Naive B cell (primary cell): ENCODE results near the gene KLRB1. TPM values are rescaled to one million over a fixed set of nuclear protein-coding genes. Genes with fewer than 3 reads are reported as not detected.
A peak's percentile ranks its signal among the peaks of the same experiment; 100 is the strongest.
"Not testable (repeated sequence)": the region's sequence is repeated elsewhere in the genome, so short reads cannot be mapped to it uniquely, and the experiment has no call there.

Experiments used
- ATAC-seq, 2 donors: fragments of 150-1000 bp; cut with Tn5 transposase; 2 replicates each; pipeline ENCODE4 v1.10.0; 2021; ENCODE audit warnings: low read depth in 2 of 2, mild to moderate bottlenecking in 2 of 2, moderate library complexity in 2 of 2
- DNase-seq: peaks from one replicate; pipeline ENCODE4 v3.0.0; 2022
- H3K27ac Mint-ChIP-seq, 6 donors: one replicate each; pipeline ENCODE4 v1.8.0; 2020 to 2022; ENCODE audit warnings: mild to moderate bottlenecking in 6 of 6, mixed read lengths in 6 of 6, moderate library complexity in 5 of 6, inconsistent platforms in 2 of 6
- H3K27me3 Mint-ChIP-seq, 3 donors: one replicate each; pipeline ENCODE4 v1.8.0; 2021 to 2022; ENCODE audit warnings: mixed read lengths in 3 of 3, mild to moderate bottlenecking in 1 of 3
- H3K36me3 Mint-ChIP-seq, 2 donors: one replicate each; pipeline ENCODE4 v1.8.0; 2020 to 2022; ENCODE audit warnings: mixed read lengths in 2 of 2, inconsistent platforms in 1 of 2, mild to moderate bottlenecking in 1 of 2
- H3K4me1 Mint-ChIP-seq, 3 donors: one replicate each; pipeline ENCODE4 v1.8.0; 2020 to 2022; ENCODE audit warnings: mixed read lengths in 3 of 3, inconsistent platforms in 1 of 3, mild to moderate bottlenecking in 1 of 3, moderate library complexity in 1 of 3
- H3K4me3 Mint-ChIP-seq, 8 donors: one replicate each; pipeline ENCODE4 v1.8.0; 2020 to 2022; ENCODE audit warnings: mild to moderate bottlenecking in 8 of 8, mixed read lengths in 8 of 8, moderate library complexity in 8 of 8, inconsistent platforms in 2 of 8
- H3K9me3 Mint-ChIP-seq, 7 donors: one replicate each; pipeline ENCODE4 v1.8.0; 2020 to 2022; ENCODE audit warnings: mixed read lengths in 7 of 7, mild to moderate bottlenecking in 5 of 7, inconsistent platforms in 2 of 7, moderate library complexity in 1 of 7
- polyA plus RNA-seq, 6 donors: library from polyadenylated mRNA; unstranded; fragments of 300-500 nt; fragmentation: Illumina TruSeq; gene quantifications; one replicate each; pipeline ENCODE4 v1.2.3, GENCODE V29; 2021; ENCODE audit warnings: low read depth in 6 of 6

KLRB1 gene
- polyA plus RNA-seq, 6 donors from 2014 or later: 0.47 to 0.86 (median 0.74) TPM; not detected in 2

- not testable (repeated sequence) for ATAC-seq, DNase-seq, H3K9me3 Mint-ChIP-seq, H3K27ac Mint-ChIP-seq, H3K36me3 Mint-ChIP-seq, H3K27me3 Mint-ChIP-seq, H3K4me1 Mint-ChIP-seq, H3K4me3 Mint-ChIP-seq
These were observed 43.3 kb downstream of the KLRB1 start for GRCh38 chr12:9564418-9564817.

DNA sequence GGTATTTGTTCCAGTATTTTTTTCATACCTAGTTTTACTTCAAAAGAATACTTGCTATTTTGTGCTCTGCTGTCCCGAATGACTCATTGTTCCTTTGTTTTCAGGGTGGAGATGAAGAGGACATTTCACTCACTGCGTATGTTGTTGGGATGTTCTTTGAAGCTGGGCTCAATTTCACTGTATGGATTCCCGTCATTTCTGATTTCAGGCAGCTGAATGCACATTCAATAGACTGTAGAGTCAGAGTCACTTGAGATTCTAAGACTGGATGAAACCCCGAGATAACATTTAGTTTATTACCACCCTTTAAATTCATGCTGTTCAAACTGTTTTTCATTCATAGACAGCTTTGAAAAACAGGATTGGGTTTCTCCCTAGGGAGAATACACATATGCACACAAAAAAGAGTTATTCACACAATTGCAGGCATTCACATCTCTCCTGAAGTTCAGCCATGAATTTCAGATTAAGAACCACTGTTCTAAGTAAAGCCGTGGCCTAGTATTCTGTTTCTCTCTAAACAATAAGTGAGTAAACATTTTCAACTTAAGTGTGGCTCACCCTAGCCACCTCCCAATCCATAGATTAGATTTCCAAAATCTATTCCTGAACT, 44.8 kb downstream of the KLRB1 start:
- not testable (repeated sequence) for H3K27ac Mint-ChIP-seq, H3K9me3 Mint-ChIP-seq, H3K4me1 Mint-ChIP-seq, H3K36me3 Mint-ChIP-seq, ATAC-seq, DNase-seq, H3K4me3 Mint-ChIP-seq, H3K27me3 Mint-ChIP-seq

GRCh38 chr12:9545489-9545888, 62.2 kb downstream of the KLRB1 start:
- H3K36me3 Mint-ChIP-seq, H3K4me3 Mint-ChIP-seq, H3K4me1 Mint-ChIP-seq, H3K27me3 Mint-ChIP-seq, DNase-seq, ATAC-seq: not testable (repeated sequence)
- Mint-ChIP-seq H3K27ac (peak overlapping the region in 1 of 6 donors; percentile 38), H3K9me3 (peaks cover 0 to 14% (median 3%) of the 10 kb centered on the region in 7 donors)

Other genes starting within 250 kb of the KLRB1 start
- 100 to 1,000 TPM; 329 to 467 (median 350) TPM for gene CLEC2D, start 61.8 kb upstream of the KLRB1 start, polyA plus RNA-seq
- gene CLECL1, start 125.2 kb upstream of the KLRB1 start, polyA plus RNA-seq: 10 to 100 TPM in 4 of 6 donors, 1 to 10 TPM in 2; 8.9 to 34.0 (median 11.5) TPM
- 1,000 to 10,000 TPM in 5 of 6 donors, 100 to 1,000 TPM in 1; 814 to 1,329 (median 1,116) TPM for gene CD69, start 153.0 kb upstream of the KLRB1 start, polyA plus RNA-seq
- 1 to 10 TPM in 5 of 6 donors, not detected in 1; 1.6 to 5.6 (median 2.4) TPM for gene KLRF1, start 219.6 kb upstream of the KLRB1 start, polyA plus RNA-seq